ENCODE results near the gene DSG2. TPM values are rescaled to one million over a fixed set of nuclear protein-coding genes. Genes with fewer than 3 reads are reported as not detected.

The DSG2 gene
- total RNA-seq, result 9.0 and 21.2 TPM in 2 replicates

- Histone ChIP-seq H3K27me3 (ENCODE audit: insufficient read depth, low read length) (peaks cover 21% of the 10 kb centered on the region), H3K27ac (ENCODE audit: low read depth, low read length) (no peak within 1 kb of the TSS), H3K4me3 (ENCODE audit: insufficient read depth, low read length) (peak within 1 kb of the TSS; percentile 71), H4K20me1 (ENCODE audit: insufficient read depth, low read length) (no peaks in the 10 kb centered on the region), H3K4me1 (ENCODE audit: insufficient read depth, low read length) (peaks cover 2% of the 10 kb centered on the region), H3K9me3 (ENCODE audit: low read depth, low read length) (no peaks in the 10 kb centered on the region), H2AFZ (ENCODE audit: low read length) (peak within 1 kb of the TSS; percentile 72), H3K79me2 (ENCODE audit: insufficient read depth, low read length) (no peaks in the 10 kb centered on the region), H3K4me2 (ENCODE audit: insufficient read depth, low read length) (peak within 1 kb of the TSS; percentile 65), H3K36me3 (ENCODE audit: insufficient read depth, low read length) (no peaks in the 10 kb centered on the region)
- no peak for TF ChIP-seq CTCF (IDR thresholded peaks at IDR 0.05; ENCODE audit: extremely low read depth, low read depth, low read length)
- DNase-seq (ENCODE audit: insufficient read length, low spot score, missing footprints), result peak; percentile 92
Measured at GRCh38 chr18:31497836-31498573, at the start of gene DSG2. Gene DSG2, plus strand, starts transcription at chr18:31498177. Its CDS starts 75 bp downstream, at chr18:31498252.

GRCh38 chr18:31450409-31450808 is 47.6 kb upstream of the DSG2 start:
- H3K4me1 ChIP-seq (ENCODE audit: insufficient read depth, low read length), result no peaks in the 10 kb centered on the region
- H3K79me2 ChIP-seq (ENCODE audit: insufficient read depth, low read length), result no peaks in the 10 kb centered on the region
- H3K9me3 ChIP-seq (ENCODE audit: low read depth, low read length), result no peaks in the 10 kb centered on the region
- no peak overlapping the region for H2AFZ ChIP-seq (ENCODE audit: low read length)
- H3K27ac ChIP-seq (ENCODE audit: low read depth, low read length), result no peak overlapping the region
- no peak for DNase-seq (ENCODE audit: insufficient read length, low spot score, missing footprints)
- H3K27me3 ChIP-seq (ENCODE audit: insufficient read depth, low read length), result no peaks in the 10 kb centered on the region
- no peak overlapping the region for H3K4me2 ChIP-seq (ENCODE audit: insufficient read depth, low read length)
- H3K4me3 ChIP-seq (ENCODE audit: insufficient read depth, low read length), result no peak overlapping the region
- no peaks in the 10 kb centered on the region for H4K20me1 ChIP-seq (ENCODE audit: insufficient read depth, low read length)
- TF ChIP-seq CTCF (IDR thresholded peaks at IDR 0.05; ENCODE audit: extremely low read depth, low read depth, low read length), result no peak
- H3K36me3 ChIP-seq (ENCODE audit: insufficient read depth, low read length), result no peaks in the 10 kb centered on the region

- Histone ChIP-seq H3K4me3 (ENCODE audit: insufficient read depth, low read length) (no peak overlapping the region), H3K79me2 (ENCODE audit: insufficient read depth, low read length) (no peaks in the 10 kb centered on the region), H3K36me3 (ENCODE audit: insufficient read depth, low read length) (no peaks in the 10 kb centered on the region), H3K4me1 (ENCODE audit: insufficient read depth, low read length) (no peaks in the 10 kb centered on the region), H2AFZ (ENCODE audit: low read length) (no peak overlapping the region), H3K27ac (ENCODE audit: low read depth, low read length) (no peak overlapping the region), H3K27me3 (ENCODE audit: insufficient read depth, low read length) (no peaks in the 10 kb centered on the region), H4K20me1 (ENCODE audit: insufficient read depth, low read length) (no peaks in the 10 kb centered on the region), H3K9me3 (ENCODE audit: low read depth, low read length) (no peaks in the 10 kb centered on the region), H3K4me2 (ENCODE audit: insufficient read depth, low read length) (no peak overlapping the region)
- DNase-seq (ENCODE audit: insufficient read length, low spot score, missing footprints), result no peak
- no peak for TF ChIP-seq CTCF (IDR thresholded peaks at IDR 0.05; ENCODE audit: extremely low read depth, low read depth, low read length)
Measured at GRCh38 chr18:31451625-31452024, 46.4 kb upstream of the DSG2 start.

- H3K79me2 ChIP-seq (ENCODE audit: insufficient read depth, low read length), result no peaks in the 10 kb centered on the region
- no peak overlapping the region for H3K27ac ChIP-seq (ENCODE audit: low read depth, low read length)
- no peak for DNase-seq (ENCODE audit: insufficient read length, low spot score, missing footprints)
- H3K4me3 ChIP-seq (ENCODE audit: insufficient read depth, low read length), result no peak overlapping the region
- H3K4me2 ChIP-seq (ENCODE audit: insufficient read depth, low read length), result no peak overlapping the region
- H3K36me3 ChIP-seq (ENCODE audit: insufficient read depth, low read length), result no peaks in the 10 kb centered on the region
- H3K9me3 ChIP-seq (ENCODE audit: low read depth, low read length), result no peaks in the 10 kb centered on the region
- H4K20me1 ChIP-seq (ENCODE audit: insufficient read depth, low read length), result no peaks in the 10 kb centered on the region
- no peaks in the 10 kb centered on the region for H3K4me1 ChIP-seq (ENCODE audit: insufficient read depth, low read length)
- no peak for TF ChIP-seq CTCF (IDR thresholded peaks at IDR 0.05; ENCODE audit: extremely low read depth, low read depth, low read length)
- H2AFZ ChIP-seq (ENCODE audit: low read length), result no peak overlapping the region
- H3K27me3 ChIP-seq (ENCODE audit: insufficient read depth, low read length), result no peaks in the 10 kb centered on the region
Measured at GRCh38 chr18:31454066-31454708, 43.8 kb upstream of the DSG2 start.
